Measurements from ENCODE around the gene WDR47. TPM values are rescaled to one million over a fixed set of nuclear protein-coding genes. Genes with fewer than 3 reads are reported as not detected.

The WDR47 gene
- total RNA-seq, 1 experiment from 2014 or later = 9.3 TPM

DNA sequence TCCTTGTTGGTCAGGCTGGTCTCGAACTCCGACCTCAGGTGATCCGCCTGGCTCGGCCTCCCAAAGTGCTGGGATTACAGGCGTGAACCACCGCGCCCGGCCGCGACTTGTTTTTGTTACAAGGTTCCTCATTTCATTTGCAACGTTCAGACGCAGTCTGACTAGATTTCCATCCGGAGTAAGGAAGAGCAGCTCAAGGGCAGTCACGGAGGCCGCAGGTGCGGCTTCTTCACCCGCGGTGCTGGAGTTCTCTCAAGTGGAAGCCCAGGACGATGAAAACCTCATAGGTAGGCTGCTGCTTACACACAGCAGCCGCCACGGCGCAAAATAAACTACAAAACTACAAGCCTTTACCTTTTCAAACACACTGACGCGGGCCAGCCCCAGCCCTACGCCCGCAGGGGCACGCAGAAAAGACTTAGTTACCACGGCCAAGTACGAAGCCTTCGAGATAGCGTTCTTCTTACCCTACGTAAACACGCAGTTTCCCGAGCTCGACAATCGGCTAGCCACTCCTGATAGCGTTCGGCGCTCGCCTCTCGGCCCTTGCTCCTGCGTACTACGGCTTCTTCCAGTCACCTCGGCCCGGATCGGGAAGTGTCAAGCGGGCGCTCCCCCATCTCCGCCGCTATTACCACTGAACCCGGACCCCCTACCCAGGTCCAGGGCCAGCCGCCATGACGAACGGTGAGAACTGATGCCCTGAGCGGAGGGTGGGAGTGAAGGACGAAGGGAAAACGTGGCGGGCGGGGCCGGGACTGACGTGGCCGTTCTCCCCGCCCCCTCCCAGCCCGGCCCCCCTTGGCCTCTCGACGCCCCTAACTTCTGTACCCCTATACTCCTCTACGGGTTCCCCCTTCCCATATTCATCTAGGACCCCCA is 48.5 kb upstream of the WDR47 start, which contains the start of gene TMEM167B (continued):
- no peak for TF ChIP-seq FOSL1 (IDR thresholded peaks at IDR 0.05; ENCODE audit: low read depth)
- peak; percentile 83; the same call in 1 of the 2 replicates for TF ChIP-seq SIN3A (IDR thresholded peaks at IDR 0.05; ENCODE audit: low read depth)
- no peak for TF ChIP-seq JUND (IDR thresholded peaks at IDR 0.05)
- peak; percentile 36 for TF ChIP-seq POLR2A (IDR thresholded peaks at IDR 0.05; ENCODE audit: borderline replicate concordance, extremely low read depth, insufficient read depth, insufficient read length)
- peak; percentile 88 for TF ChIP-seq YY1 (IDR thresholded peaks at IDR 0.05; ENCODE audit: extremely low read depth, insufficient replicate concordance, low read depth, low read length)
- peak; percentile 79 for TF ChIP-seq CBX3 (IDR thresholded peaks at IDR 0.05; ENCODE audit: low read depth)

DNA sequence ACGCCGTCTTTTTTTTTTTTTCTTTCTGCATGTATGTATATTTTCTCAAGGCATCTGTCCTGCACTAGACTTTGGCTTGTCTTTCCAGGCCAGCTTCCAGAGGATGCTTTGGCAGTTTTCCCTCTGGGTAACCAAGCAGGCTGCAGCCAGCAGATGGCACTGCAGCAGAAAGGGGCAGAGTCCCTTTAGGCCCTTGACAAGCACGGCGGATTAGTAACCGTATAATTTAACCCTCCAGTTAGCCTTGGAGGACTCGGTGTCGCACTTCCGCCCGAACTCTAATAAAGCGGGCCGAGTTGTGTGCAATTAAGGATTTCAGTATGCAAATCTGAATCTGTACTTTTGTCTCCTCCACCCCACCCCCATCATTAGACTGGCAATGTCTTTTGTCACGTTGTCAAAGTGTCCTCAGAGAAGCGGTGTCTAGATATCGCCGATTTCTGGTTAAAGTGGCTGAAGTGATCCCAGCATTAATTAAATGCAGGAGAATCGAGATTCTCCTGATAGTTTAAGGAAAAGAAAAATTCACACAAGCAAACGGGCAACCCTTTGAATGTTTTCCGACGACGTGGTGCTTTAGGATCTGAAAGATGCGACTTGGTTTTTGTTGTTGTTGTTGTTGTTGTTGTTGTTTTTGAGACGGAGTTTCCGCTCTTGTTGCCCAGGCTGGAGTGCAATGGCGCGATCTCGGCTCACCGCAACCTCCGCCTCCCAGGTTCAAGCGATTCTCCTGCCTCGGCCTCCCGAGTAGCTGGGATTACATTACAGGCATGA is 47.5 kb upstream of the WDR47 start:
- no peak overlapping the region for H3K27ac ChIP-seq (ENCODE audit: low read depth, low read length)
- H3K79me2 ChIP-seq (ENCODE audit: insufficient read depth, low read length) = peaks cover 24% of the 10 kb centered on the region
- POLR2A ChIA-PET = interaction anchor here (1.8 to 2.1 kb wide), 3 partner anchors 10 to 14 kb away, joined by 7 to 18 read pairs (median 7); partner anchors contain the start of gene TAF13
- ATAC-seq (peak; percentile 24; the same call in 1 of the 2 replicates), DNase-seq (ENCODE audit: low read depth, low spot score) (peak; percentile 41)
- H2AFZ ChIP-seq (ENCODE audit: low read depth, low read length, poor library complexity, severe bottlenecking) = no peak overlapping the region
- H3K4me3 ChIP-seq (replicated peaks in 1 of 2; ENCODE audit: low read depth in 1 of 2, low read length in 2 of 2) = no peak overlapping the region
- H3K36me3 ChIP-seq (ENCODE audit: control insufficient read depth in 1 of 2, insufficient read depth in 2 of 2, low read length in 2 of 2) = peaks cover 0 to 4% of the 10 kb centered on the region in 2 experiments; a peak in 1 of 4 replicates
- no TSS peak for BruUV-seq (replicated peaks)
- RAD21 ChIA-PET (ENCODE audit: low non-redundant PET in 1 of 2, low total read pairs in 2 of 2, uncharacterized antibody in 2 of 2, unreplicated experiment in 2 of 2) = no interaction called here
- no peaks in the 10 kb centered on the region for H4K20me1 ChIP-seq (ENCODE audit: insufficient read depth)
- CTCF ChIA-PET = interaction anchor here (1.3 to 2.5 kb wide), 2 partner anchors 11 kb away, joined by 8 to 21 read pairs; no protein-coding TSS in a partner anchor
- no peak overlapping the region for H3K9ac ChIP-seq (ENCODE audit: low read length)
- TF ChIP-seq EZH2 (IDR thresholded peaks at IDR 0.05) = no peak
- no peak for TF ChIP-seq EGR1 (IDR thresholded peaks at IDR 0.05; ENCODE audit: low read depth)
- TF ChIP-seq POLR2A (IDR thresholded peaks at IDR 0.05; ENCODE audit: borderline replicate concordance, extremely low read depth, insufficient read depth, insufficient read length) = no peak
- TF ChIP-seq, protein P1, sequence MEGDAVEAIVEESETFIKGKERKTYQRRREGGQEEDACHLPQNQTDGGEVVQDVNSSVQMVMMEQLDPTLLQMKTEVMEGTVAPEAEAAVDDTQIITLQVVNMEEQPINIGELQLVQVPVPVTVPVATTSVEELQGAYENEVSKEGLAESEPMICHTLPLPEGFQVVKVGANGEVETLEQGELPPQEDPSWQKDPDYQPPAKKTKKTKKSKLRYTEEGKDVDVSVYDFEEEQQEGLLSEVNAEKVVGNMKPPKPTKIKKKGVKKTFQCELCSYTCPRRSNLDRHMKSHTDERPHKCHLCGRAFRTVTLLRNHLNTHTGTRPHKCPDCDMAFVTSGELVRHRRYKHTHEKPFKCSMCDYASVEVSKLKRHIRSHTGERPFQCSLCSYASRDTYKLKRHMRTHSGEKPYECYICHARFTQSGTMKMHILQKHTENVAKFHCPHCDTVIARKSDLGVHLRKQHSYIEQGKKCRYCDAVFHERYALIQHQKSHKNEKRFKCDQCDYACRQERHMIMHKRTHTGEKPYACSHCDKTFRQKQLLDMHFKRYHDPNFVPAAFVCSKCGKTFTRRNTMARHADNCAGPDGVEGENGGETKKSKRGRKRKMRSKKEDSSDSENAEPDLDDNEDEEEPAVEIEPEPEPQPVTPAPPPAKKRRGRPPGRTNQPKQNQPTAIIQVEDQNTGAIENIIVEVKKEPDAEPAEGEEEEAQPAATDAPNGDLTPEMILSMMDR (IDR thresholded peaks at IDR 0.05 in 2 of 3, conservative IDR thresholded peaks at IDR 0.05 in 1 of 3; ENCODE audit: borderline replicate concordance in 1 of 3, insufficient read depth in 1 of 3, low read depth in 2 of 3, low read length in 2 of 3) = peak; percentile 29 to 74 (median 62); a peak in 5 of 6 replicates
- TF ChIP-seq FOSL1 (IDR thresholded peaks at IDR 0.05; ENCODE audit: low read depth) = no peak
- TF ChIP-seq RAD21 (IDR thresholded peaks at IDR 0.05; ENCODE audit: low read depth) = peak; percentile 35
- TF ChIP-seq, protein P2, sequence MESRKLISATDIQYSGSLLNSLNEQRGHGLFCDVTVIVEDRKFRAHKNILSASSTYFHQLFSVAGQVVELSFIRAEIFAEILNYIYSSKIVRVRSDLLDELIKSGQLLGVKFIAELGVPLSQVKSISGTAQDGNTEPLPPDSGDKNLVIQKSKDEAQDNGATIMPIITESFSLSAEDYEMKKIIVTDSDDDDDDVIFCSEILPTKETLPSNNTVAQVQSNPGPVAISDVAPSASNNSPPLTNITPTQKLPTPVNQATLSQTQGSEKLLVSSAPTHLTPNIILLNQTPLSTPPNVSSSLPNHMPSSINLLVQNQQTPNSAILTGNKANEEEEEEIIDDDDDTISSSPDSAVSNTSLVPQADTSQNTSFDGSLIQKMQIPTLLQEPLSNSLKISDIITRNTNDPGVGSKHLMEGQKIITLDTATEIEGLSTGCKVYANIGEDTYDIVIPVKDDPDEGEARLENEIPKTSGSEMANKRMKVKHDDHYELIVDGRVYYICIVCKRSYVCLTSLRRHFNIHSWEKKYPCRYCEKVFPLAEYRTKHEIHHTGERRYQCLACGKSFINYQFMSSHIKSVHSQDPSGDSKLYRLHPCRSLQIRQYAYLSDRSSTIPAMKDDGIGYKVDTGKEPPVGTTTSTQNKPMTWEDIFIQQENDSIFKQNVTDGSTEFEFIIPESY (IDR thresholded peaks at IDR 0.05; ENCODE audit: extremely low read depth, insufficient replicate concordance, low read length) = no peak
- TF ChIP-seq CEBPB (IDR thresholded peaks at IDR 0.05; ENCODE audit: low read depth) = no peak
- TF ChIP-seq ELF1 (IDR thresholded peaks at IDR 0.05; ENCODE audit: borderline replicate concordance, low read depth) = no peak
- TF ChIP-seq EZH2phosphoT487 (IDR thresholded peaks at IDR 0.05; ENCODE audit: borderline replicate concordance) = no peak
- TF ChIP-seq ZFX (IDR thresholded peaks at IDR 0.05) = no peak
- H3K9me3 ChIP-seq (ENCODE audit: control insufficient read depth in 1 of 2, insufficient read depth in 1 of 2, low read depth in 1 of 2, low read length in 2 of 2) = no peaks in the 10 kb centered on the region
- no peaks in the 10 kb centered on the region for H3K27me3 ChIP-seq (ENCODE audit: insufficient read depth, low read length)
- peaks cover 5 to 27% of the 10 kb centered on the region in 2 experiments; a peak in 3 of 4 replicates for H3K4me1 ChIP-seq (ENCODE audit: control insufficient read depth in 1 of 2, insufficient read depth in 2 of 2, low read length in 2 of 2)
- peak overlapping the region; percentile 87 for H3K4me2 ChIP-seq (ENCODE audit: low read length)
- H3K9me2 ChIP-seq (ENCODE audit: insufficient read depth) = no peaks in the 10 kb centered on the region
- intact Hi-C loops (cut with micrococcal nuclease) = no loop called here
